H1 (cell line): Measurements from ENCODE around the gene BRCA2. TPM values are rescaled to one million over a fixed set of nuclear protein-coding genes. Genes with fewer than 3 reads are reported as not detected.

Source experiments
- CTCF ChIA-PET: fragments of 300-600 bp; sonication (Branson Sonifier 250); formaldehyde crosslinking; loops from one replicate; lab custom pipeline; 2021; ENCODE audit not compliant: partially characterized antibody; lab: Charles Lee
- POLR2A ChIA-PET: fragments of 300-600 bp; sonication (Branson Sonifier 250); formaldehyde crosslinking; loops from one replicate; lab custom pipeline; 2021; ENCODE audit warnings: inconsistent platforms; ENCODE audit not compliant: partially characterized antibody; lab: Charles Lee
- DNase-seq, 2 experiments: peaks; one replicate each; pipeline versions ENCODE4 v3.0.0 to v3.0.0-alpha.2; 2010 to 2022; ENCODE audit warnings: low spot score in 2 of 2, low read depth in 1 of 2, mixed read lengths in 1 of 2
- FAIRE-seq: peaks from 2 replicates; lab custom pipeline; 2011; peaks lifted over from hg19 to GRCh38; lab: Jason Lieb, UNC
- H2AFZ ChIP-seq: 2 replicates; pipeline ENCODE4 v1.8.1; 2012; ENCODE audit warnings: low read length, inconsistent platforms
- H2AK5ac ChIP-seq: 2 replicates; pipeline ENCODE4 v1.6.1; 2013; ENCODE audit warnings: low read depth, low read length
- H2BK120ac ChIP-seq: replicated peaks from 2 replicates; pipeline ENCODE3; 2013; ENCODE audit warnings: low read depth, low read length, inconsistent platforms
- H2BK12ac ChIP-seq: 2 replicates; pipeline ENCODE4 v1.6.1; 2013; ENCODE audit warnings: low read depth, low read length
- H2BK15ac ChIP-seq: 2 replicates; pipeline ENCODE4 v1.6.1; 2013; ENCODE audit warnings: low read length
- H2BK20ac ChIP-seq: 2 replicates; pipeline ENCODE4 v1.6.1; 2013; ENCODE audit warnings: low read length
- H2BK5ac ChIP-seq: 2 replicates; pipeline ENCODE4 v1.6.1; 2013; ENCODE audit warnings: low read depth, low read length
- H3K14ac ChIP-seq: 2 replicates; pipeline ENCODE4 v1.6.1; 2013; ENCODE audit warnings: inconsistent platforms; ENCODE audit not compliant: insufficient read length
- H3K18ac ChIP-seq: 2 replicates; pipeline ENCODE4 v1.6.1; 2013; ENCODE audit warnings: low read length; ENCODE audit errors: extremely low read depth
- H3K23ac ChIP-seq: 2 replicates; pipeline ENCODE4 v1.6.1; 2013; ENCODE audit warnings: inconsistent platforms; ENCODE audit not compliant: insufficient read length
- H3K23me2 ChIP-seq: 2 replicates; pipeline ENCODE4 v1.6.1; 2013; ENCODE audit warnings: low read depth, low read length
- H3K27ac ChIP-seq: 2 replicates; pipeline ENCODE4 v1.6.1; 2011; ENCODE audit warnings: low read depth, low read length, inconsistent platforms
- H3K27me3 ChIP-seq, 4 experiments: replicated peaks in 1 of 4; 1 replicate in 1 of 4; 2 replicates in 3 of 4; pipeline versions ENCODE4 v1.6.1 to v1.8.1; 2011 to 2013; ENCODE audit warnings: low read length in 3 of 4, mild to moderate bottlenecking in 3 of 4, inconsistent platforms in 2 of 4, mixed read lengths in 2 of 4, moderate library complexity in 1 of 4; ENCODE audit not compliant: control insufficient read depth in 3 of 4, insufficient read depth in 3 of 4; ENCODE audit errors: extremely low read depth in 1 of 4
- H3K36me3 ChIP-seq, 4 experiments: 2 replicates each; pipeline versions ENCODE4 v1.6.1 to v1.8.1; 2011 to 2013; ENCODE audit warnings: mild to moderate bottlenecking in 4 of 4, low read length in 3 of 4, moderate library complexity in 2 of 4, control low read depth in 1 of 4, inconsistent platforms in 1 of 4; ENCODE audit not compliant: insufficient read depth in 4 of 4, control insufficient read depth in 2 of 4
- H3K4ac ChIP-seq: replicated peaks from 2 replicates; pipeline ENCODE3; 2013; ENCODE audit warnings: low read length, low read depth, mixed read lengths, inconsistent platforms; ENCODE audit not compliant: insufficient read length
- H3K4me1 ChIP-seq, 4 experiments: replicated peaks in 1 of 4; 1 replicate in 1 of 4; 2 replicates in 3 of 4; pipeline versions ENCODE4 v1.6.1 to v1.8.1; 2011 to 2013; ENCODE audit warnings: low read length in 3 of 4, inconsistent platforms in 2 of 4, mixed read lengths in 1 of 4; ENCODE audit not compliant: insufficient read depth in 4 of 4, control insufficient read depth in 3 of 4
- H3K4me2 ChIP-seq, 2 experiments: 2 replicates each; pipeline versions ENCODE4 v1.6.1 to v1.8.1; 2011 to 2013; ENCODE audit warnings: low read depth in 2 of 2, low read length in 2 of 2, control low read depth in 1 of 2, inconsistent platforms in 1 of 2, mild to moderate bottlenecking in 1 of 2; ENCODE audit not compliant: insufficient read depth in 1 of 2
- H3K4me3 ChIP-seq, 4 experiments: fragments of 200-600, 300-600 bp in 1 of 4; sonication (generic), shearing (Covaris generic), sonication (Bioruptor Twin) in 1 of 4; 2 replicates each; pipeline versions ENCODE4 v1.5.1 to v1.8.1; 2011 to 2016; ENCODE audit warnings: low read length in 4 of 4, low read depth in 3 of 4, control low read depth in 2 of 4, inconsistent platforms in 2 of 4, mild to moderate bottlenecking in 2 of 4, mixed read lengths in 1 of 4, moderate library complexity in 1 of 4; ENCODE audit not compliant: insufficient read depth in 2 of 4; ENCODE audit errors: extremely low read depth in 1 of 4
- H3K56ac ChIP-seq: replicated peaks from 2 replicates; pipeline ENCODE3; 2013; ENCODE audit warnings: low read depth, mild to moderate bottlenecking, mixed read lengths, low read length, inconsistent platforms; ENCODE audit not compliant: insufficient read length
- H3K79me1 ChIP-seq: 2 replicates; pipeline ENCODE4 v1.6.1; 2013; ENCODE audit warnings: low read depth, low read length, control low read depth
- H3K79me2 ChIP-seq, 2 experiments: 2 replicates each; pipeline versions ENCODE4 v1.6.1 to v1.8.1; 2012 to 2013; ENCODE audit warnings: low read length in 2 of 2, mild to moderate bottlenecking in 2 of 2, inconsistent platforms in 1 of 2; ENCODE audit not compliant: insufficient read depth in 2 of 2, control insufficient read depth in 1 of 2
- H3K9ac ChIP-seq, 4 experiments: replicated peaks in 1 of 4; 1 replicate in 1 of 4; 2 replicates in 3 of 4; pipeline versions ENCODE4 v1.6.1 to v1.8.1; 2011 to 2013; ENCODE audit warnings: low read depth in 3 of 4, low read length in 3 of 4, control low read depth in 2 of 4, mild to moderate bottlenecking in 2 of 4, moderate library complexity in 2 of 4, inconsistent platforms in 1 of 4; ENCODE audit errors: extremely low read depth in 1 of 4
- H3K9me3 ChIP-seq, 2 experiments: 2 replicates each; pipeline versions ENCODE4 v1.6.1 to v1.8.1; 2012 to 2013; ENCODE audit warnings: mild to moderate bottlenecking in 2 of 2, moderate library complexity in 2 of 2, control low read depth in 1 of 2, inconsistent platforms in 1 of 2, low read depth in 1 of 2, low read length in 1 of 2, mixed read lengths in 1 of 2; ENCODE audit not compliant: insufficient read depth in 2 of 2
- H4K20me1 ChIP-seq, 2 experiments: replicated peaks in 1 of 2; 2 replicates each; pipeline versions ENCODE3 to v1.8.1; 2011 to 2013; ENCODE audit warnings: inconsistent platforms in 2 of 2, low read length in 2 of 2, mild to moderate bottlenecking in 1 of 2; ENCODE audit not compliant: insufficient read depth in 2 of 2, control insufficient read depth in 1 of 2
- H4K5ac ChIP-seq: 2 replicates; pipeline ENCODE4 v1.6.1; 2013; ENCODE audit warnings: low read length, low read depth, mixed read lengths, inconsistent platforms; ENCODE audit not compliant: insufficient read length
- H4K8ac ChIP-seq: 2 replicates; pipeline ENCODE4 v1.8.0; 2013; ENCODE audit warnings: mild to moderate bottlenecking, moderate library complexity, low read length, inconsistent platforms; ENCODE audit not compliant: insufficient read depth; ENCODE audit errors: extremely low read depth
- H4K91ac ChIP-seq: replicated peaks from 2 replicates; pipeline ENCODE3; 2013; ENCODE audit warnings: low read length, mixed read lengths, inconsistent platforms; ENCODE audit not compliant: insufficient read length
- BCL11A ChIP-seq, 2 experiments: IDR thresholded peaks; one replicate each; pipeline ENCODE4 v1.6.1; 2011; ENCODE audit warnings: low read depth in 2 of 2, low read length in 2 of 2, mild to moderate bottlenecking in 2 of 2
- CTCF ChIP-seq, 3 experiments: IDR thresholded peaks; 1 replicate in 2 of 3; 2 replicates in 1 of 3; pipeline versions ENCODE4 v1.5.1 to v1.6.1; 2011; ENCODE audit warnings: low read length in 3 of 3, mild to moderate bottlenecking in 3 of 3, inconsistent platforms in 2 of 3, low read depth in 1 of 3, moderate library complexity in 1 of 3; ENCODE audit not compliant: insufficient read depth in 1 of 3; ENCODE audit errors: control extremely low read depth in 1 of 3
- EZH2 ChIP-seq: fragments of 200-600 bp; sonication (generic); IDR thresholded peaks from 2 replicates; pipeline ENCODE4 v1.7.1; 2012; ENCODE audit warnings: low read depth, mild to moderate bottlenecking, moderate library complexity, low read length, inconsistent platforms; ENCODE audit not compliant: severe bottlenecking
- FOSL1 ChIP-seq: IDR thresholded peaks from 2 replicates; pipeline ENCODE4 v1.6.1; 2011; ENCODE audit warnings: mild to moderate bottlenecking, low read depth, low read length, moderate library complexity; ENCODE audit not compliant: insufficient read depth
- KDM4A ChIP-seq: IDR thresholded peaks from one replicate; pipeline ENCODE4 v1.7.1; 2012; ENCODE audit warnings: low read depth, mild to moderate bottlenecking, moderate library complexity, low read length, inconsistent platforms; ENCODE audit not compliant: severe bottlenecking
- MAX ChIP-seq: IDR thresholded peaks from 2 replicates; pipeline ENCODE4 v1.6.1; 2012; ENCODE audit warnings: inconsistent platforms
- NRF1 ChIP-seq: IDR thresholded peaks from 2 replicates; pipeline ENCODE4 v1.6.1; 2011; ENCODE audit warnings: mild to moderate bottlenecking, low read depth, low read length, improper control_type of control experiment
- SIN3A ChIP-seq, 2 experiments: IDR thresholded peaks in 1 of 2; conservative IDR thresholded peaks in 1 of 2; 2 replicates each; pipeline ENCODE4 v1.6.1; 2011 to 2012; ENCODE audit warnings: low read length in 2 of 2, improper control_type of control experiment in 1 of 2, low read depth in 1 of 2, mild to moderate bottlenecking in 1 of 2
- SRF ChIP-seq: IDR thresholded peaks from 2 replicates; pipeline ENCODE4 v1.6.1; 2011; ENCODE audit warnings: mild to moderate bottlenecking, low read depth, low read length, moderate library complexity
- TEAD4 ChIP-seq: IDR thresholded peaks from 2 replicates; pipeline ENCODE4 v1.6.1; 2012; ENCODE audit warnings: low read depth, low read length, inconsistent platforms, mixed read lengths
- WGBS, 2 experiments: shearing (Covaris generic) in 1 of 2; methylation state at CpG; one replicate each; pipeline versions ENCODE4 v1.1.6 to v1.1.7; 2013 to 2015; ENCODE audit warnings: low lambda C conversion rate in 2 of 2, mixed read lengths in 2 of 2, inconsistent platforms in 1 of 2, low coverage in 1 of 2, missing lambda C conversion rate in 1 of 2; ENCODE audit not compliant: insufficient replicate concordance in 2 of 2, insufficient coverage in 1 of 2, insufficient read length in 1 of 2; ENCODE audit errors: extremely low coverage in 1 of 2, missing lambda C conversion rate in 1 of 2; 5-methylcytosine and 5-hydroxymethylcytosine counted together
- polyA plus RNA-seq, 7 experiments: library from polyadenylated mRNA; depleted of rRNA in 3 of 7; stranded (reverse) in 5 of 7; unstranded in 2 of 7; fragments of >200 nt in 5 of 7; fragments of 200-250 nt in 2 of 7; gene quantifications; 1 replicate in 5 of 7; 2 replicates in 1 of 7; 4 replicates in 1 of 7; pipeline versions ENCODE4 v1.2.1 to v1.2.3, GENCODE V29; 2011 to 2013; ENCODE audit warnings: missing spikeins in 2 of 7, mixed read lengths in 2 of 7
- total RNA-seq: library from RNA; stranded (reverse); fragmentation: NEBNext Ultra II Directional; extraction: Animal tissue kit (Norgen Biotek cat#: 25700); gene quantifications from 2 replicates; pipeline ENCODE4 v1.2.1, GENCODE V29; 2021

The BRCA2 gene
- total and polyA plus RNA-seq, 2 of the 8 experiments (the other 6 are each of a cell fraction or from before 2014, with no cell fraction given): 4.2 to 24.9 TPM

- H3K23ac ChIP-seq: no peak overlapping the region
- H3K9ac ChIP-seq: no peak overlapping the region
- H2AK5ac ChIP-seq: no peak overlapping the region
- H3K4me2 ChIP-seq: no peak overlapping the region
- ChIA-PET CTCF (interaction anchor here (1.4 to 2.0 kb wide), 3 partner anchors 10 to 425 kb away, joined by 3 to 5 read pairs (median 4); no protein-coding TSS in a partner anchor), POLR2A (interaction anchor here (0.7 kb wide), 1 partner anchor 281 kb away, joined by 3 read pairs; no protein-coding TSS in a partner anchor)
- DNase-seq (no peak), FAIRE-seq (no peak)
- no peak overlapping the region for H3K14ac ChIP-seq
- no peak overlapping the region for H3K18ac ChIP-seq
- H4K20me1 ChIP-seq: peaks cover 0 to 1% of the 10 kb centered on the region in 2 experiments
- no peaks in the 10 kb centered on the region for H3K23me2 ChIP-seq
- no peak overlapping the region for H2AFZ ChIP-seq
- no peak overlapping the region for H3K4ac ChIP-seq
- H2BK5ac ChIP-seq: no peak overlapping the region
- H4K5ac ChIP-seq: no peak overlapping the region
- H3K79me1 ChIP-seq: no peaks in the 10 kb centered on the region
- 91% methylated on average over 2 of the region's 2 CpGs; no CpG with 5 or more reads in 1 of the 2 experiments for WGBS, 2 experiments
- H3K27ac ChIP-seq: no peak overlapping the region
- H3K56ac ChIP-seq: no peak overlapping the region
- H3K79me2 ChIP-seq: no peaks in the 10 kb centered on the region
- H3K9me3 ChIP-seq: peaks cover 0 to 3% of the 10 kb centered on the region in 2 experiments; a peak in 1 of 4 replicates
- H2BK12ac ChIP-seq: no peak overlapping the region
- no peak overlapping the region for H4K91ac ChIP-seq
- H2BK15ac ChIP-seq: no peak overlapping the region
- H3K4me1 ChIP-seq: no peaks in the 10 kb centered on the region
- H2BK20ac ChIP-seq: no peak overlapping the region
- peaks cover 0 to 49% (median 26%) of the 10 kb centered on the region in 4 experiments; a peak in 5 of 8 replicates for H3K36me3 ChIP-seq
- no peak overlapping the region for H2BK120ac ChIP-seq
- H3K4me3 ChIP-seq: no peak overlapping the region
- no peaks in the 10 kb centered on the region for H3K27me3 ChIP-seq
- H4K8ac ChIP-seq: no peak overlapping the region
- TF ChIP-seq EZH2 (no peak), SIN3A (conservative IDR thresholded peaks at IDR 0.05 in 1 of 2, IDR thresholded peaks at IDR 0.05 in 1 of 2; ENCODE audit: low read depth in 1 of 2, low read length in 2 of 2) (no peak), CTCF (IDR thresholded peaks at IDR 0.05; ENCODE audit: control extremely low read depth in 1 of 3, insufficient read depth in 1 of 3, low read depth in 1 of 3, low read length in 3 of 3) (no peak), FOSL1 (no peak), SRF (no peak), MAX (no peak), BCL11A (IDR thresholded peaks at IDR 0.05; ENCODE audit: low read depth in 2 of 2, low read length in 2 of 2) (no peak), KDM4A (no peak), TEAD4 (no peak), NRF1 (no peak)
Measured at GRCh38 chr13:32334671-32335070, 19.4 kb downstream of the BRCA2 start.
